ENCODE data around the gene WNT9B. TPM values are rescaled to one million over a fixed set of nuclear protein-coding genes. Genes with fewer than 3 reads are reported as not detected.
"Not testable (repeated sequence)": the region's sequence is repeated elsewhere in the genome, so short reads cannot be mapped to it uniquely, and the experiment has no call there.

WNT9B gene
- total RNA-seq, 1 donor from 2014 or later = not detected

GRCh38 chr17:46916623-46917022 is 65.2 kb downstream of the WNT9B start:
- Mint-ChIP-seq H3K9me3 (ENCODE audit: low read depth) (no peaks in the 10 kb centered on the region), H3K36me3 (ENCODE audit: low read depth) (peaks cover 2% of the 10 kb centered on the region), H3K27me3 (ENCODE audit: low read depth) (peaks cover 5% of the 10 kb centered on the region), H3K4me1 (ENCODE audit: low read depth) (no peaks in the 10 kb centered on the region), H3K27ac (ENCODE audit: unreplicated experiment) (no peak overlapping the region), H3K4me3 (ENCODE audit: unreplicated experiment) (no peak overlapping the region)
- DNase-seq (ENCODE audit: low spot score) = no peak
- TF ChIP-seq CTCF (IDR thresholded peaks at IDR 0.05) = no peak

GRCh38 chr17:46917041-46917440 is 65.7 kb downstream of the WNT9B start:
- peaks cover 2% of the 10 kb centered on the region for H3K36me3 Mint-ChIP-seq (ENCODE audit: low read depth)
- H3K27me3 Mint-ChIP-seq (ENCODE audit: low read depth) = peaks cover 5% of the 10 kb centered on the region

GRCh38 chr17:46917516-46917915 is 66.1 kb downstream of the WNT9B start:
- peak; percentile 36 for DNase-seq (ENCODE audit: low spot score)
- peaks cover 5% of the 10 kb centered on the region for H3K4me1 Mint-ChIP-seq (ENCODE audit: low read depth)
- peaks cover 5% of the 10 kb centered on the region for H3K27me3 Mint-ChIP-seq (ENCODE audit: low read depth)
- H3K27ac Mint-ChIP-seq (ENCODE audit: unreplicated experiment) = no peak overlapping the region
- TF ChIP-seq CTCF (IDR thresholded peaks at IDR 0.05) = no peak
- no peak overlapping the region for H3K4me3 Mint-ChIP-seq (ENCODE audit: unreplicated experiment)
- no peaks in the 10 kb centered on the region for H3K9me3 Mint-ChIP-seq (ENCODE audit: low read depth)
- peaks cover 2% of the 10 kb centered on the region for H3K36me3 Mint-ChIP-seq (ENCODE audit: low read depth)

More at GRCh38 chr17:46917041-46917440, 65.7 kb downstream of the WNT9B start:
- Mint-ChIP-seq H3K9me3 (ENCODE audit: low read depth) (no peaks in the 10 kb centered on the region), H3K4me3 (ENCODE audit: unreplicated experiment) (no peak overlapping the region), H3K27ac (ENCODE audit: unreplicated experiment) (no peak overlapping the region), H3K4me1 (ENCODE audit: low read depth) (peaks cover 2% of the 10 kb centered on the region)
- TF ChIP-seq CTCF (IDR thresholded peaks at IDR 0.05) = no peak
- DNase-seq (ENCODE audit: low spot score) = no peak

- Mint-ChIP-seq H3K4me1 (ENCODE audit: low read depth) (peaks cover 40% of the 10 kb centered on the region), H3K4me3 (ENCODE audit: unreplicated experiment) (peak overlapping the region; percentile 56)
- H3K9me3 Mint-ChIP-seq (ENCODE audit: low read depth); H3K27ac Mint-ChIP-seq (ENCODE audit: unreplicated experiment); DNase-seq (ENCODE audit: low spot score); H3K36me3 Mint-ChIP-seq (ENCODE audit: low read depth); H3K27me3 Mint-ChIP-seq (ENCODE audit: low read depth): not testable (repeated sequence)
Measured at GRCh38 chr17:46921962-46922361, 70.6 kb downstream of the WNT9B start.

GRCh38 chr17:46922487-46922803 is 71.1 kb downstream of the WNT9B start:
- H3K4me1 Mint-ChIP-seq (ENCODE audit: low read depth) = peaks cover 41% of the 10 kb centered on the region

More at GRCh38 chr17:46922487-46922803, 71.1 kb downstream of the WNT9B start:
- H3K4me3 Mint-ChIP-seq (ENCODE audit: unreplicated experiment) = peak overlapping the region; percentile 84
- no peaks in the 10 kb centered on the region for H3K36me3 Mint-ChIP-seq (ENCODE audit: low read depth)
- DNase-seq (ENCODE audit: low spot score) = no peak
- H3K27ac Mint-ChIP-seq (ENCODE audit: unreplicated experiment) = peak overlapping the region; percentile 100
- H3K27me3 Mint-ChIP-seq (ENCODE audit: low read depth) = no peaks in the 10 kb centered on the region
- no peaks in the 10 kb centered on the region for H3K9me3 Mint-ChIP-seq (ENCODE audit: low read depth)
- TF ChIP-seq CTCF (IDR thresholded peaks at IDR 0.05) = no peak
